PFSK-1 (cell line): Measurements from ENCODE around the gene KCNK3.

Experiments used
- FOXP2 ChIP-seq: optimal IDR thresholded peaks from 2 replicates; pipeline ENCODE3; 2011; ENCODE audit warnings: borderline replicate concordance, control low read depth, inconsistent platforms; ENCODE audit not compliant: insufficient read depth; ENCODE audit errors: extremely low read length, extremely low read depth
- SIN3A ChIP-seq: IDR thresholded peaks from 2 replicates; pipeline ENCODE4 v1.6.1; 2012; ENCODE audit warnings: mild to moderate bottlenecking, low read length, moderate library complexity, borderline replicate concordance; ENCODE audit not compliant: insufficient read depth

GRCh38 chr2:26731714-26732113, 39.2 kb downstream of the KCNK3 start:
- TF ChIP-seq FOXP2 = no peak
- TF ChIP-seq SIN3A = no peak
